Measurements from ENCODE around the gene DNAH9.

GRCh38 chr17:11885051-11885450 lies 286.8 kb downstream of the DNAH9 start:
- TF ChIP-seq CTCF (IDR thresholded peaks at IDR 0.05) (no peak), EZH2 (IDR thresholded peaks at IDR 0.05; ENCODE audit: borderline replicate concordance, insufficient read depth, low read depth, low read length, poor library complexity, severe bottlenecking) (no peak)
